ENCODE results near the gene SH3PXD2A.

Gene SH3PXD2A

GRCh38 chr10:103605359-103606096 lies 249.8 kb downstream of the SH3PXD2A start:
- Histone ChIP-seq H3K27ac (ENCODE audit: low read depth, low read length) (no peak overlapping the region), H3K4me3 (ENCODE audit: low read depth, low read length) (no peak overlapping the region), H3K4me1 (ENCODE audit: control insufficient read depth, insufficient read depth, low read length) (no peaks in the 10 kb centered on the region), H3K9me3 (ENCODE audit: control insufficient read depth, insufficient read depth, low read depth, low read length) (peaks cover 5% of the 10 kb centered on the region; the same call in 1 of the 2 replicates), H3K36me3 (ENCODE audit: control insufficient read depth, insufficient read depth, low read length) (peaks cover 41% of the 10 kb centered on the region; the same call in 1 of the 2 replicates), H3K9ac (ENCODE audit: low read length) (no peak overlapping the region), H3K27me3 (ENCODE audit: control insufficient read depth, insufficient read depth, low read length) (no peaks in the 10 kb centered on the region)

GRCh38 chr10:103603382-103603781 lies 252.0 kb downstream of the SH3PXD2A start:
- peaks cover 21% of the 10 kb centered on the region; the same call in 1 of the 2 replicates for H3K36me3 ChIP-seq (ENCODE audit: control insufficient read depth, insufficient read depth, low read length)
- peaks cover 5% of the 10 kb centered on the region; the same call in 1 of the 2 replicates for H3K9me3 ChIP-seq (ENCODE audit: control insufficient read depth, insufficient read depth, low read depth, low read length)

DNA sequence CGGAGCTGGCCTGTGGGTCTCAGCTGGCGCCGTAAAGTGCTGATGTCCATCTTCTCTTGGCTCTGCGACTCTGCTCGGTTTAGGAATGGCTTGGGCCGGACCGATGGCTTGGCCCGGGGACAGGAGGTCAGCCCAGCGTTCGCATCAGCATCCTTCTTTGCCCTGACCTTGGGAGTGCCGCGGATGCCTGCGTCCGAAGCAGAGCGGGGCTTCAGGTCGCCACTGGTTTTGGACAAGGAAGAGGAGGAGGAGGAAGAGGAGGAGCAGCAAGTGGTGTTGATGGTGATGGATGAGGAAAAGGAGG lies 252.6 kb downstream of the SH3PXD2A start:
- no peak overlapping the region for H3K27ac ChIP-seq (ENCODE audit: low read depth, low read length)

More at GRCh38 chr10:103603382-103603781, 252.0 kb downstream of the SH3PXD2A start:
- Histone ChIP-seq H3K9ac (ENCODE audit: low read length) (no peak overlapping the region), H3K27me3 (ENCODE audit: control insufficient read depth, insufficient read depth, low read length) (no peaks in the 10 kb centered on the region), H3K4me3 (ENCODE audit: low read depth, low read length) (no peak overlapping the region), H3K27ac (ENCODE audit: low read depth, low read length) (no peak overlapping the region), H3K4me1 (ENCODE audit: control insufficient read depth, insufficient read depth, low read length) (no peaks in the 10 kb centered on the region)

DNA sequence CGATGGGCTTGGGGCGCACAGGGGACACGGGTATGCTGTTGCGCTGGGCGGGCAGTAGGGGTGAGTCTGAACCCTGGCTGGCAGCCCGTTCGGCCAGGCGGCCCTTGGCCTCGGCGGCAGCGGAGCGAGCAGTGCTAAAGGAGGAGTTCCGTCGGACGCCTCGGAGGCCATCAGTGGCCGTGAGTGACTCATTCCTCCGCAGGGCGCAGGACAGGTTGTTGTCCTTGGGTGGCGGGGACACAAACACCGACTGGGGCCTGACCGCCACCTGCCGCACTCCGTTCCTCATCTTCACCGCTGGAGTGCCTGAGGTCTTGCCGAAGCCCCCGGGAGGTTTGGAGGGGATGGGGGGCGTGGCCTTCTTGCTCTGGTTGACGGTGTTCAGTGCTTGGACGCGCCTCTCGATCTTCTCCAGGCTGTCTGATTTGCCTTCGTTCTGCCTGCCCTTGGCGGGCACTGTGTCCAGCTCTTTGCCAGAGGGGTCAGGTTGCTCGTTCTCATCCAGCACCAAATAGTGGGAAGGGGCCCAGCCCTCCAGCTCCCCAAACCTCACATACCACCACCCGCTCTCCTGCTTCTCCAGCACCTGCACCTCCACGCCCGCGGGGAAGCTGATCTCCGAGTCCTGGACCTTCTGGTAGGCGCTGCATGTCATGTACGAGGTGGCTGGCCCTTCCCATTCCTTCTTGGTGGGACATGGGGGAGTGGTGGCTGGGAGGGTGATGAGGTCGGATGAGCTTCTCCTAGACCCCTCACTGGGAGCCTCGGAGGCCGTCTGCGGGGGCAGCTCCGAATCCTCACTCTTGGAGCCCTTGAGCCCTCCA lies 253.1 kb downstream of the SH3PXD2A start:
- H3K4me1 ChIP-seq (ENCODE audit: control insufficient read depth, insufficient read depth, low read length), result no peaks in the 10 kb centered on the region
- H3K27ac ChIP-seq (ENCODE audit: low read depth, low read length), result no peak overlapping the region
- no peak overlapping the region for H3K9ac ChIP-seq (ENCODE audit: low read length)
- no peak overlapping the region for H3K4me3 ChIP-seq (ENCODE audit: low read depth, low read length)
- H3K27me3 ChIP-seq (ENCODE audit: control insufficient read depth, insufficient read depth, low read length), result no peaks in the 10 kb centered on the region
- H3K9me3 ChIP-seq (ENCODE audit: control insufficient read depth, insufficient read depth, low read depth, low read length), result peaks cover 5% of the 10 kb centered on the region; the same call in 1 of the 2 replicates
- H3K36me3 ChIP-seq (ENCODE audit: control insufficient read depth, insufficient read depth, low read length), result peaks cover 21% of the 10 kb centered on the region; the same call in 1 of the 2 replicates

More for the DNA sequence above, 252.6 kb downstream of the SH3PXD2A start:
- Histone ChIP-seq H3K4me3 (ENCODE audit: low read depth, low read length) (no peak overlapping the region), H3K9ac (ENCODE audit: low read length) (no peak overlapping the region), H3K9me3 (ENCODE audit: control insufficient read depth, insufficient read depth, low read depth, low read length) (peaks cover 5% of the 10 kb centered on the region; the same call in 1 of the 2 replicates), H3K36me3 (ENCODE audit: control insufficient read depth, insufficient read depth, low read length) (peaks cover 21% of the 10 kb centered on the region; the same call in 1 of the 2 replicates), H3K4me1 (ENCODE audit: control insufficient read depth, insufficient read depth, low read length) (no peaks in the 10 kb centered on the region), H3K27me3 (ENCODE audit: control insufficient read depth, insufficient read depth, low read length) (no peaks in the 10 kb centered on the region)

- Histone ChIP-seq H3K4me1 (ENCODE audit: control insufficient read depth, insufficient read depth, low read length) (no peaks in the 10 kb centered on the region), H3K9me3 (ENCODE audit: control insufficient read depth, insufficient read depth, low read depth, low read length) (peaks cover 4% of the 10 kb centered on the region; the same call in 1 of the 2 replicates), H3K9ac (ENCODE audit: low read length) (no peak overlapping the region), H3K27ac (ENCODE audit: low read depth, low read length) (no peak overlapping the region), H3K36me3 (ENCODE audit: control insufficient read depth, insufficient read depth, low read length) (peaks cover 21% of the 10 kb centered on the region; the same call in 1 of the 2 replicates), H3K27me3 (ENCODE audit: control insufficient read depth, insufficient read depth, low read length) (no peaks in the 10 kb centered on the region), H3K4me3 (ENCODE audit: low read depth, low read length) (no peak overlapping the region)
Observed at GRCh38 chr10:103600956-103601569, 254.3 kb downstream of the SH3PXD2A start.

- H3K9me3 ChIP-seq (ENCODE audit: control insufficient read depth, insufficient read depth, low read depth, low read length), result no peaks in the 10 kb centered on the region
- H3K4me1 ChIP-seq (ENCODE audit: control insufficient read depth, insufficient read depth, low read length), result no peaks in the 10 kb centered on the region
- H3K4me3 ChIP-seq (ENCODE audit: low read depth, low read length), result no peak overlapping the region
- H3K36me3 ChIP-seq (ENCODE audit: control insufficient read depth, insufficient read depth, low read length), result peaks cover 19% of the 10 kb centered on the region; the same call in 1 of the 2 replicates
- H3K9ac ChIP-seq (ENCODE audit: low read length), result no peak overlapping the region
- H3K27me3 ChIP-seq (ENCODE audit: control insufficient read depth, insufficient read depth, low read length), result no peaks in the 10 kb centered on the region
- H3K27ac ChIP-seq (ENCODE audit: low read depth, low read length), result no peak overlapping the region
Observed at GRCh38 chr10:103600325-103600724, 255.1 kb downstream of the SH3PXD2A start.

DNA sequence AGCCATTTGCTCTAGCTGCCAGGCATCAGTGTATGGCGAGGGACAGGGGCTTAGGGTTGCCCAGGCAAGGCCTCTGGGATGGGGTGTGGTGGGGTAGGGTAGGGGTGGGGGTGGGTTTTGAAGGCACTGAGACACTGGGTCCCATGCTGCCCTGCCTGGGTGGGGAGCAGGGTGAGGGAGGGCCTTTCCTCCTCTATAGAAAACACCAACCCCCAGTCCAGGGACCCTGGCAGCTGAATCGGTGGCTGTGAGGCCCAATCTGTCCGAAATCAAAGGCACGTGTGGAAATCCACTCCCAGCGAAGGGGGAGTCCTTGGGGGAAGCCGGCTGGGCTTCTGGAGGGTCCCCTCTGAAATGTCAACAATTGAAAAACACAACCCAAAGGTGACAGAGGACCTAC lies 255.5 kb downstream of the SH3PXD2A start:
- no peak overlapping the region for H3K4me3 ChIP-seq (ENCODE audit: low read depth, low read length)

DNA sequence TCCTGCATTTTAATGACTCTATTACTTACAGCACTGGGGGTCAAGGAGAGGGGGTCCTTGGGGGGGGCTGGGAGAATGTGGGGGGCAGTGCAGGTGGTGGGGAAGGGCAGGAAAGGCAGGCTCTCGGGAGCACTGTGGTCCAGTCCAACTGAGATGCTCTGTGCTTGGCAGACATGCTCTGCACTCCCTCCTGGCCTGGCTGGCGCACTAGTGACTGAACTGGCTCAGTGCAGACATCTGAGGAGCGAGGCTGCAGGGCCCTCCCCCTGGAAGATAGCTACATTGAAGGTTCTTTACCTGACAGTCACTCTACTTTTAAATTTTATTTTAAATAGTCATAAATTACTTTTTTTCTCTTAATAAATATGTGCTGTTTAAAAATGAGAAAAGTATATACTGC lies 256.2 kb downstream of the SH3PXD2A start:
- peaks cover 15% of the 10 kb centered on the region; the same call in 1 of the 2 replicates for H3K36me3 ChIP-seq (ENCODE audit: control insufficient read depth, insufficient read depth, low read length)
- no peaks in the 10 kb centered on the region for H3K4me1 ChIP-seq (ENCODE audit: control insufficient read depth, insufficient read depth, low read length)
- H3K4me3 ChIP-seq (ENCODE audit: low read depth, low read length), result no peak overlapping the region
- no peaks in the 10 kb centered on the region for H3K27me3 ChIP-seq (ENCODE audit: control insufficient read depth, insufficient read depth, low read length)
- no peak overlapping the region for H3K9ac ChIP-seq (ENCODE audit: low read length)
- H3K27ac ChIP-seq (ENCODE audit: low read depth, low read length), result no peak overlapping the region
- no peaks in the 10 kb centered on the region for H3K9me3 ChIP-seq (ENCODE audit: control insufficient read depth, insufficient read depth, low read depth, low read length)

More for the DNA sequence above, 255.5 kb downstream of the SH3PXD2A start:
- H3K9me3 ChIP-seq (ENCODE audit: control insufficient read depth, insufficient read depth, low read depth, low read length), result no peaks in the 10 kb centered on the region
- no peaks in the 10 kb centered on the region for H3K4me1 ChIP-seq (ENCODE audit: control insufficient read depth, insufficient read depth, low read length)
- H3K36me3 ChIP-seq (ENCODE audit: control insufficient read depth, insufficient read depth, low read length), result peaks cover 15% of the 10 kb centered on the region; the same call in 1 of the 2 replicates
- no peak overlapping the region for H3K27ac ChIP-seq (ENCODE audit: low read depth, low read length)
- H3K27me3 ChIP-seq (ENCODE audit: control insufficient read depth, insufficient read depth, low read length), result no peaks in the 10 kb centered on the region
- no peak overlapping the region for H3K9ac ChIP-seq (ENCODE audit: low read length)

DNA sequence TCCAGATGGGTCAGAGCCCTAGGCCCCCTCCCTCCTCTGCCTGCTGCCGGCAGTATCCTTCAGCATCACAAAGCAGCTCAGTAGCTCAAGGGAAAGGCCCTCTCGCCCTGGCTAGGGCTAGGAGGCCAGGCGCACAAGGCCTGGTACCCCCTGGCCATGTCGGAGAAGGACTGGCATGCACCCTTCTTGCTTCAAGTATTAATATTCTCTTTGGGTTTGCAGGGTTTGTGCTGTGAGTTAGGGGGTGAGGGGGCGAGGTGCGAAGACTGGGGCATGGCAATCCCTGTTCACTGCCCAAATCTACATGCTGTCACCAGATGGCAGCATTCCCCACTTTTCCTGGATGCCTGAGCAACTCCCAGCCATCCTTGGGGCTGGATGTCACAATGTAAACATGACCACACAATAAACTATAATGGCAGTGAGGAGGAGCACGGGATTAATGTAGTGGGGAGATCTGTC lies 256.7 kb downstream of the SH3PXD2A start:
- H3K36me3 ChIP-seq (ENCODE audit: control insufficient read depth, insufficient read depth, low read length), result peaks cover 12% of the 10 kb centered on the region; the same call in 1 of the 2 replicates
- H3K27ac ChIP-seq (ENCODE audit: low read depth, low read length), result no peak overlapping the region
- no peaks in the 10 kb centered on the region for H3K9me3 ChIP-seq (ENCODE audit: control insufficient read depth, insufficient read depth, low read depth, low read length)
- no peaks in the 10 kb centered on the region for H3K4me1 ChIP-seq (ENCODE audit: control insufficient read depth, insufficient read depth, low read length)
- no peaks in the 10 kb centered on the region for H3K27me3 ChIP-seq (ENCODE audit: control insufficient read depth, insufficient read depth, low read length)
- H3K9ac ChIP-seq (ENCODE audit: low read length), result no peak overlapping the region
- no peak overlapping the region for H3K4me3 ChIP-seq (ENCODE audit: low read depth, low read length)

DNA sequence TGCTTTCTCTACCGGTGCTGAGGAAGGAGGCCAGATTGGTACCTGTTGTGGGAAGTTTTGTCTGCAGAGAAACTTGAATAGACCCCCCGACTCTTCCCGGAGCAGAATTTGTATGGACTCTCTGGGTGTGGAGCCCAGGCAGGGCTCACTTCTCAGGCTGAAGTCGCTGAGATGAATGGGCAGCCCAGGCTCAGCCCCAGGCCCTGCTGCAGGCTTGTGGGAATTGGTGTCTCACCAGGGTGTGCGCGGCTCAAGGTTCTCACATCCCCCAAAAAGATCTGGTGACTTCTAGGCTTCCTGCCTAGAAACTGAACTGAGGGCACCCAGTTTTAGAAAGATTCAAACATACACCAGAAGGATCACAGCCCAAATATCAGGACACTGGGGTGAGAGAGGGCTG lies 258.4 kb downstream of the SH3PXD2A start:
- Histone ChIP-seq H3K4me1 (ENCODE audit: control insufficient read depth, insufficient read depth, low read length) (peaks cover 4% of the 10 kb centered on the region), H3K36me3 (ENCODE audit: control insufficient read depth, insufficient read depth, low read length) (peaks cover 3% of the 10 kb centered on the region; the same call in 1 of the 2 replicates), H3K9ac (ENCODE audit: low read length) (no peak overlapping the region), H3K27me3 (ENCODE audit: control insufficient read depth, insufficient read depth, low read length) (no peaks in the 10 kb centered on the region), H3K27ac (ENCODE audit: low read depth, low read length) (no peak overlapping the region), H3K9me3 (ENCODE audit: control insufficient read depth, insufficient read depth, low read depth, low read length) (no peaks in the 10 kb centered on the region), H3K4me3 (ENCODE audit: low read depth, low read length) (no peak overlapping the region)
